NK-92 (cell line): ENCODE data around the gene CD72.
A peak's percentile ranks its signal among the peaks of the same experiment; 100 is the strongest.

Source experiments
- DNase-seq: peaks from one replicate; lab custom pipeline; 2025; ENCODE audit not compliant: unreplicated experiment; lab: John Stamatoyannopoulos, UW

Gene CD72, protein sequence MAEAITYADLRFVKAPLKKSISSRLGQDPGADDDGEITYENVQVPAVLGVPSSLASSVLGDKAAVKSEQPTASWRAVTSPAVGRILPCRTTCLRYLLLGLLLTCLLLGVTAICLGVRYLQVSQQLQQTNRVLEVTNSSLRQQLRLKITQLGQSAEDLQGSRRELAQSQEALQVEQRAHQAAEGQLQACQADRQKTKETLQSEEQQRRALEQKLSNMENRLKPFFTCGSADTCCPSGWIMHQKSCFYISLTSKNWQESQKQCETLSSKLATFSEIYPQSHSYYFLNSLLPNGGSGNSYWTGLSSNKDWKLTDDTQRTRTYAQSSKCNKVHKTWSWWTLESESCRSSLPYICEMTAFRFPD

GRCh38 chr9:35618325-35618727 is at the start of gene CD72:
Gene CD72 (minus strand): TSS chr9:35618413. CDS start chr9:35618303, 110 bp downstream.
- DNase-seq, result no peak

DNA sequence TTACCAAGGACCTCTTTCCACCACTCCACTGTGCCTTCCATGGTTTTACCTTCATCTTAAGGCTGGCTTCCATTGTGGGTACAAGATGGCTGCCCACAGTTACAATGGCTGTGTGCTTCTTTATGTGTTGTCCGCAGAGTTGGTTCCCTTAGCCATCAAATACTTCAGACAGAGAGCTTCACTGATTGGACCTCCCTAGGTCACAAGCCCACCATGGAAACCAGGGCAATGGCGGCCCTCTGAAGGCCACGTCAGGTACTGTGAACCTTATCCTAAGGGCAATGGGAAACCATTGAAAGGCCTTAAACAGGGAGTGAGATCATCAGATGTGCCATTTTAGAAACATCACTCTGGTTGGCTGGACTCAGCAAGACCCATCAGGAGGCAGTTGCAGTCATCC is 49.7 kb upstream of the CD72 start:
- DNase-seq, result no peak

DNA sequence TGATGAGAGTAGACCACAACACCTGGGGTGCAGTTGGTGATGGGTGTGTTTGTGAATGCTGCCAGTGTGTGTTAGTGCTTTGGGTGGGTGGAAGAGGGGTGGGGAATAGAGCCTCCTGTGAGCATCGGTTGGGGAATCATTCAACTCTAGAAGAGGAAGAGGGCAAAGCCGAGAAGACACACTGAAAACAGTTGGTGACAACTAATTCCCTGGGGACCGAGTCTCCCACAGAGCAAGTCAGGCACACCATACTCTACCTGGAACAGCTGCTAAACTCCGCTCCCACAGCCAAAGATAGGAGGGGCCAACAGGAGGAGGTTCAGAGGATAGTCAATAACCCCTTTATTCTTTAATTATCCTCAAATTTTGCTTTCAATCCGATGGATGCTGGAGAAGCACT is 48.3 kb upstream of the CD72 start:
- no peak for DNase-seq

DNA sequence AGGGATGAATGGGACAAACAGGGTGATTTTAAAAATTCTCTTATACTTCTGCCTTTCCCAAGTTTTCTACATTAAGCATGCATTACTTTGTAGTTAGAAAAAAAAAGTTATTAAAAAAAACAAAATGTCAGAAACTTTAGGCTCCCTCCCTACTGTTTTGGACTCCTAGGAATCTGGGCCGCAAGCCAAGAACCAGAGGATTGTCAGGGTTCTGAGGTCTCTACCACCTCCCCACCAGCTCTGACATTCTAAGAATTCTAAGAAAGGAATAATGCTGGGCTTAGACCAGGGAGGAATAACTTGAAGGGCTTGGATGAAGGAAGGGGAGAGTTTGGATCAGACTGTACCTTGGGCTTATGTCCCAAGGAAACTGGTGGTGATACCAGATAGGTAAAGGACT is 47.8 kb upstream of the CD72 start:
- DNase-seq, result no peak

GRCh38 chr9:35665471-35665818 is 47.2 kb upstream of the CD72 start:
- no peak for DNase-seq

DNA sequence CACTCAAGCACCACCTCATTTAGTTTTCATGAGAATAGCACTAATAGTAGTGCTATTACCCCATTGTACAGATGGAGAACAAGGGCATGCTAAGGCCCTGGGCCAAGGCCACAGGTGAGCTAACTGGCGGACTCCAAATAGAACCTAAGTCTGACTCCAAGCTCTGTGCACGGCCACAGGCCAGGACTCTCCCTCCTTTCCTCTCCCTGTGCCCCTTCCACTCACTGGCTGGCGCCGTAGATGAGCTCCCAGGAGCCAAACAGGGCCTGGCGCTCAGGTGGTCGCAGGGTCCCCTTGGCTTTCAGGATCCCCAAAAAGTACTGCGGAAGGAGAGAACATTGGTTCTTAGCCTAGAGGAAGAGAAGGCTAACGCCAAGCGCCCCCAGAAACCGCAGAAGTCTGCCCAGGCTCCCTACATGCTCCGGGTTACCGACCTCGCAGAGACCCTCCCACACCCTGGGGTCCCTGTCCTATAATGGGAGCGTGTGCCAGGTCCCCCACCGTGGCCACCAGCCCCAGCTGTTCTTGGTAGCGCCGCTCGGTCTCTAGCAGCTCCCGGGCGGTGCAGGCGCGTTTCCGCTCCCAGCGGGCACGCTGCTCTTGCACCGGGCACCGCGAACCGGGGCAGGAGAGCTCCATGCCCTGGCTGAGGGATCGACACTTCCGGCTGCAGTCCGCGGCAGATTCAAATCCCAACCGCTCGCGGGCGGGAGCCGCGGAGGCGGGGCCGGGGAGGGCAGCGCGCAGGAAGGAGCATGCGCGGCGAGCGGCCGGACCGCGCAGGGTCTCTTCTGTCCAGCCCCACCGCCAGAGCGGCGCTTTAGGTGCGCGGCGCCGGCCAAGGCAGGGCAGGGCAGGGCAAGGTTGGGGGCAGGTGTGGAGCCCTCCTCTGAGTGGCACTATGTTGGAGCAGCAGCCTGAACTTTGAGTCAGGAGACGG is 46.6 kb upstream of the CD72 start, which contains the start of gene ARHGEF39:
ARHGEF39 (minus strand) TSS at position 665 of the 940 bp plus-strand sequence; CDS start at position 639, 26 bp downstream.
- no peak for DNase-seq

DNA sequence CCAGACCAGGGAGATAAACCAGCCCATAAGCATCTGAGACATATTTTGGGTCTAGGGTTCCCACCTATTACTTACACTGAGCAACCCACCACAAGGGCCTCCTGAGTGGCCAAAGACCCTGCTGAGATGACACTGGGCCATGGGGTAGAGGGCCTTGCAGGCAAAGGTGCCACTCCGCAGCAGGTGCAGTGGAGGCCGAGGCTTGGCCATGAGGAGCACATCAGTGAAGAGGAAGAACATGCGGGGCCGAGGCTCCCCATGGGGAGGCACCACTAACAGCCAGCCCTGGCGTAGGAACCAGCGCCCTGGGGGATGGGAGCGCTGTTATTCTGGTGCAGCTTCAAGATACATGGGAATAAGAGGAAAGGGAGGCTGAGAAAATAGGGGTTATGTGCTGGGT is 44.2 kb upstream of the CD72 start:
- DNase-seq, result no peak

DNA sequence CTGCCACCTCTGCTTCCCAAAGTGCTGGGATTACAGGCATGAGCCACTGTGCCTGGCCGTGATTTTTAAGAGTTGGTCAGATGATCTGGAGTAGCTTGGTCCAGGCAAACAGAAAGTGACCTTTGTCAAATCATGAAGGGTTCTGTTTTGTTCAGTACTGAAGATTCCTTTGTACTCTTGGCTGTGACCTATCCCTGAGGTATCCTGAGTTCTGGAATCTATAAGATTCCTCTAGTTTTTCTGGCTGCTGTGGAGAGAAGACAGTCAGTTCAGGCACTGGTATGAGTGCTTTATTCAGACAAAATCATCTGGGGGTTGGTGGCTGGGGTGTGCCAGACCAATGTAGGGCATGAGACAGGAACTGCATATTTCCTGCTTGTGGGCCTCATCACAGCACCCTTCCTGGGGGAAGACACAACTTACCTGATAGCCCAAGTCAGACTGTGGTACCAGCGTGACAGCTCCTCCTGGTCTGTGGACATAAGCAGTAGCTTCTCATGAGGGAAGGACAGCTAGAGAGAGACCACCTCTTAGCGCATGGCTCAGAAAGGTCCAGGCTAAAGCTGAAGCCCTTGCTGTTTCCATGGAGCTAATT is 43.6 kb upstream of the CD72 start:
- DNase-seq, result no peak

DNA sequence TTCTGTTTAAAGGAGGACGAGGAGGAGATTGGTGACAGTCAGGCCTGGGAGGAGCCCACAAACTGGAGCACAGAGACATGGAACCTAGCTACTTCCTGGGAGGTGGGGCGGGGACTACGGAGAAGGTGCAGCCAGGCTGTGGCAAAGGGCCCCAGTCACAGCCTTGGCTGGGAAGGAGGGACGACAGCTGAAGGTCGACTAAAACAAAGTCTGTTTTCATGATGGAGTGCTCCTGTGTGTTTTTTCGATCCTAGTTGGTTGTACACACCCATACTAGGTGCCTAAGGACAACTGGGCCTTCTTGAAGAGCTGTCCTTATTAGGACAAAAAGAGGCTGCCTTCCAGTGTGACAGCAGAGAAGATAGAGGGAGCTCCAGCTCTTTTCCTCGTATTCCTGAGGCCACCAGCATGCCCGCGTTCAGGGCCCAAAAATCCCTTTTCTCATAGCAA is 42.8 kb upstream of the CD72 start:
- DNase-seq, result no peak

DNA sequence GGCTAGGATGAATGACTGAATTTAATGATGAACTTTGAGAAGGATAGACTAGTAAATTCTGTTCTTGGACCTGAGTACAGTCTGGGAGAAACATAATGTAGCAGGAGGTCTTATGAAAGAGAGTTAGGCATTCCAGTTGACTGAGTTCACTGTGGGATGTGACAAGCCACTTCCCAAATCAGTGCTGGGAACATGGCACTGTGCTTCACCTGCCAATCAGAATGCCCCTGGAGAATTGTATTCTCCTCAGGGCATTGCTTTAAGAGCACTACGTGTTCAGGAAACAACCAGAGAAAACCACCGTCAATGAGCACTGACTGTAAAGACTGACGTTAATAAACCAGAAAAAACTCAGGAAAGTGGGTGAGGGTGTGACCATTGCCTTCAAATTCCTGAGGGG is 41.1 kb upstream of the CD72 start:
- no peak for DNase-seq

DNA sequence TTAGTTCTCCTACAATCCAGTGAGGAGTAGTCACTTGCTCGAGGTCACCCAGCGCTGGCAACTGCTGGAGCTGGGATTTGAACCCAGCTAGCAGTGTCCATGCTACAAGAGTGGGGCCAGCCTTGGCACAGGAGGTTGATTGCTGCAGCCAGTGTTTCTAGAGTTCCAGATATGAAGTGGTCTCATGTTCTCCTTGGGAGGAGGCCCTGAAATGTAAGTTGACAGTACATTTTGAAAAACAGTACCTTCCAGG is 40.7 kb upstream of the CD72 start:
- no peak for DNase-seq

- DNase-seq, result no peak
Measured at GRCh38 chr9:35658137-35658967, 40.1 kb upstream of the CD72 start, which contains the start of gene CCDC107. Gene CCDC107 (plus strand): TSS chr9:35658292. CDS start chr9:35658380, 88 bp downstream.

- DNase-seq, result peak; percentile 48
Measured at GRCh38 chr9:35657546-35658136, 39.4 kb upstream of the CD72 start, which contains the start of gene RMRP. Gene RMRP (minus strand): TSS chr9:35658019.

GRCh38 chr9:35656831-35657545 is 38.8 kb upstream of the CD72 start:
- DNase-seq, result no peak

DNA sequence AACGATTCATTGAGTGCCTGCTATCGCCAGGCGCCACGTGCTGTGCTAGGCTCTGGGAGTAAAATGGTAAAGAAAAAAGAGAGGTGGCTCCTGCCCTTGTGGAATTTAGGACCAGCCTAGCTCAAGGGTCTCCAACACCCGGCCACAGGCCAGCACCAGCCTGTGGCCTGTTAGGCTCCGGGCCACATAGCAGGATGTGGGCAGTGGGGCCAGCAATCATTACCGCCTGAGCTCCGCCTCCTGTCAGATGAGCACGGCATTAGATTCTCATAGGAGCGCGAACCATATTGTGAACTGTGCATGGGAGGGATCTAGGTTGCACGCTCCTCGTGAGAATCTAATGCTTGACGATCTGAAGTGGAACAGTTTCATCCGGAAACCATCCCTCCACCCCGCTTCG is 38.1 kb upstream of the CD72 start:
- no peak for DNase-seq

DNA sequence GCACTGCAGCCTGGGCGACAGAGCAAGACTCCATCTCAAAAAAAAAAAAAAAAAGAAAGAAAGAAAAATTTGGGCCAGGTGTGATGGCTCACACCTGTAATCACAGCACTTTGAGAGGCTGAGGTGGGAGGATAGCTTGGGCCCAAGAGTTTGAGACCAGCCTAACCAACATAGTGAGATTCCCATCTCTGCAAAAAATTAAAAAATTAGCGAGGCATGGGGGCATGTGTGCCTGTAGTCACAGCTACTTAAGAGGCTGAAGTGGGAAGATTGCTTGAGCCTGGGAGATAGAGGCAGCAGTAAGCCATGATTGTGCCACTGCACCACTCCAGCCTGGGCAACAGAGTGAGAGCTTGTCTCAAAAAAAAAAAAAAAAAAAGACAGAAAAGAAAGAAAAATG is 35.4 kb upstream of the CD72 start:
- no peak for DNase-seq

DNA sequence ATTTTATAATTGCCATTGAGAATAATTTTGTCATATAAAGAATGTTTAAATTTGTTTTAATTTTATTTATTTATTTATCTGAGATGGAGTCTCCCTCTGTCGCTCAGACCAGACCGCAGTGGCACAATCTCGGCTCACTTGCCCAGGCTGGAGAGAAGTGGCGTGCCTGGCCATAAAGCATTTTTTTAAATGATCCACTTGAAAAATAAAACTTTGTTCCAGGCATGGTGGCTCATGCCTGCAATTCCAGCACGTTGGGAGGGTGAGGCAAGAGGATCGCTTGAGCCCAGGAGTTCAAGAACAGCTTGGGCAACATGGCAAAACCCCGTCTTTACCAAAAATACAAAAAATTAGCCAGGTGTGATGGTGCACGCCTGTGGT is 34.6 kb upstream of the CD72 start:
- DNase-seq, result no peak

GRCh38 chr9:35651956-35652828 is 34.0 kb upstream of the CD72 start:
- no peak for DNase-seq
